Left cardiac atrium (tissue), 4 donors: Measurements from ENCODE around the gene TM4SF1. TPM values are rescaled to one million over a fixed set of nuclear protein-coding genes. Genes with fewer than 3 reads are reported as not detected.
"Not testable (repeated sequence)": the region's sequence is repeated elsewhere in the genome, so short reads cannot be mapped to it uniquely, and the experiment has no call there.

Experiments
- ATAC-seq, 2 donors: fragments of 200-7000 bp; cut with Tn5 transposase; one replicate each; pipeline ENCODE4 v1.9.1; 2020; ENCODE audit warnings: mild to moderate bottlenecking in 2 of 2, moderate library complexity in 2 of 2
- DNase-seq: peaks from one replicate; pipeline ENCODE4 v3.0.0-alpha.2; 2020
- intact Hi-C, 2 donors: fragments of 100-400 bp; cut with DNase I; formaldehyde crosslinking; loops; one replicate each; pipeline versions ENCODE4 v1.14.1 to v1.15.1; 2022 to 2023
- total RNA-seq, 2 donors: library from RNA; stranded (reverse); fragmentation: NEBNext Ultra II Directional; extraction: Animal tissue kit (Norgen Biotek cat#: 25700); gene quantifications; one replicate each; pipeline ENCODE4 v1.2.1, GENCODE V29; 2021
- donor health status: DM: no; HTN: yes; CAD: no.
- donor health status: DM: no; HTN: yes; CAD: no; lungs with severe emphysema.
- donor health status: DM: yes; HTN: yes; CAD: no.
- donor health status: Dilated cardiomyopathy.

TM4SF1 gene
- total RNA-seq, 2 donors from 2014 or later, result 125 to 194 TPM

DNA sequence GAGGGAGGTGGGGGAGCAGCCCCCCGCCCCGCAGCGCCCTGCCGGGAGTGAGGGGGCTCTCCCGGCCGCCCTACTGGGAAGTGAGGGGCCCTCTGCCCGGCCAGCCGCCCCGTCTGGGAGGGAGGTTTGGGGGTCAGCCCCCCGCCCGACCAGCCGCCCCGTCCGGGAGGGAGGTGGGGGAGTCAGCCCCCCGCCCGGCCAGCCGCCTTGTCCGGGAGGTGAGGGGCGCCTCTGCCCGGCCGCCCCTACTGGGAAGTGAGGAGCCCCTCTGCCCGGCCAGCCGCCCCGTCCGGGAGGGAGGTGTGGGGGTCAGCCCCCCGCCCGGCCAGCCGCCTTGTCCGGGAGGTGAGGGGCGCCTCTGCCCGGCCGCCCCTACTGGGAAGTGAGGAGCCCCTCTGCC, 2.8 kb upstream of the TM4SF1 start:
- ATAC-seq, DNase-seq, intact Hi-C loops: not testable (repeated sequence)

DNA sequence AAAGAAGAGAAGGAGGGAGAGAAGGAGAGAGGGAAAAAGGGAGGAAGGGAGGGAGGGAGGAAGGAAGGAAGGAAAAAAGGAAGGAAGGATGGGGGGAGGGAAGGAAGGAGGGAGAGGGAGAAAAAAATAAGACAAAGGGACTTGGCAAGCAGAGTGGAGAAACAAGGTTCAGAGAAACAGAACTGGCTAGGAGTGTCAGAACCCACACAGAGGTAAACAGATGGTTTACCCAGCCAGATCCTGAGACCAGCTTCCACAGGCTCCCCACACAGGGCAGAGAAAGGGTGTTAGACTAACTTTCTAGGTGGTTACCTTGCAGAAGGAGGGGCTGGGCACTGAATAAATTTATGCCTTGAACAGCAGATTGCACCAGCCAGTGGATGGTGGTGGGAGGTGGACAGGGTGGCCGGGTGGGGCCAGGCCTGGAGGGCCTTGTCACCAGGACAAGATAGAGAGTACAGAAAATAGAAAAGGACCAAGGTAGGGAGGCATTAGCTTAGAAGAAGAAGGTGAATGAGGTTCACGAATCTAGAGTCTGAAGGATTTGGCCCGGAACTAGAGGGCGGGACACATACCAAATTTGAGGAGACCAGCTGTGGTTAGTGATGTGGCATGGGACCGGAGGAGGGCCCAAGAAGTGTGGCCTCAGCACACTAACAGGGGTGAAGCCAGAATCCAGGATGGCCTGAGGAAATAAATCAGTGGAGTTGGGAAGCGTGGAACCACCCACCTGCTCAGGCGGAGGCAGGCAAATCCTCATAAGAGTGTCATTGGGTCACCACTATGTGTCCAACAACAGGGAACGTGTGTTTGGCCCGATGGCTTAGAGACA, 1.2 kb upstream of the TM4SF1 start:
- ATAC-seq (no peak), DNase-seq (no peak)
- intact Hi-C loops, result no loop called here

DNA sequence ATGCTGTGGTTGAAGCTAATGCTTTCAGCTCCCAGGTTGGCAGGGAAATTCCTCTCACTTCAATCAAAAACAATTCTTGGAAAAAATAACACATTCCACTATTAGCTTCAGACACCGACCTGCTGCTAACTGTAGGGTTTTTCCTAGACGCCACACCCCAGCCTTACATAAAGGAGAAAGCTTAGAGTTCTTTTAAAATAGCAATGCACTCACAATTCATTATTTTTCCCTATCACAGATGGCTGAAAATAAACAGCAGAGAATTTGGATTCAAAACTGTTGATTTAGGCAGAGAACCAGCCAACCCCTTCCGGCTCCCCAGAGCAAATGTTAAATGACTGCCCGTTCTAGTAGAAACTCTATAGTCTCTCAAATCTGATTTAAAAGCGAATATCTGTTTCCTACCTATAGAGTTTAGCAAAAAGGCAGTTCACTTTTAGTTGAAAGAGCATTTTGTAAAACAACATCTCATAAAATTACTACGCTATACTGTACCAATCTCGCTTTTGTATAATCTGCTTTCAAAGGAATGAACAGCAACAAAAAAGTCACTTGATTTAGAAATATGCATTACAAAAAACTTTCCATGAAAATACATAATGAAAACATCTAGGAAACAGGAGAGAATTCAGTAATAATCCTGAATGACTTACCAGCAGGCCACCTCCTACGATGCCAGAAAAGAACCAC, 586 bp downstream of the TM4SF1 start:
- intact Hi-C loops, result no loop called here
- DNase-seq (no peak), ATAC-seq (peak; percentile 18 to 38)

DNA sequence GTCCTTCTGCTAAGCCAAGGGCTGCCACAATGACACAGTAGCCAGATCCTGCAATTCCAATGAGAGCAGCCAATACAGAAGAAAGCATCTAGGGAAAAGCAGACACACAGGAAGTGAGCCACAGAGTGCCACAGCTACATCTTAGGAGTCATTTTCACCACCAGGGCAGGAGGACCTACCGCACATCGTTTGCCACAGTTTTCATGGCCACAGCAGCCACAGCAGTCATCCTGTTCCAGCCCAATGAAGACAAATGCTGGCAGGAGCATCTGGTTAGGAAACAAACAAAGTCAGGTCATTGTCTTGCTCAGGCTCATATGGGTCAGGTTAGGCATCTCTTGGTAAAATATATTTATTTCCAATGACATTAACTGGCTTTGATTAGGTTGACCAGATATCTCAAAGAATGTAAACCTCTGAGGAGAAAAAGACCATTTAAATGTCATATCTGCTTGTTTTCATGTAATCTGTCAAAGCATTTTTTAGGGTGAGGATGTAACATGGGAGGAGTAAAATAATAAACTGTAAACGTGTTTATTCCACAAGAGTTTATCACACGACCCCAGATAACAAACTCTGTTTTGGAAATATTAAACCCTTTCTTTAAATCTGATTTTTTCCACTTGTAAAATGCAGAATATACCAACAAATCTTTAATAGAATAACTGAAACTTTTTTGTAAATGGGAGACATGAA, 1.8 kb downstream of the TM4SF1 start:
- intact Hi-C loops, result no loop called here
- no peak for DNase-seq
- no peak for ATAC-seq

DNA sequence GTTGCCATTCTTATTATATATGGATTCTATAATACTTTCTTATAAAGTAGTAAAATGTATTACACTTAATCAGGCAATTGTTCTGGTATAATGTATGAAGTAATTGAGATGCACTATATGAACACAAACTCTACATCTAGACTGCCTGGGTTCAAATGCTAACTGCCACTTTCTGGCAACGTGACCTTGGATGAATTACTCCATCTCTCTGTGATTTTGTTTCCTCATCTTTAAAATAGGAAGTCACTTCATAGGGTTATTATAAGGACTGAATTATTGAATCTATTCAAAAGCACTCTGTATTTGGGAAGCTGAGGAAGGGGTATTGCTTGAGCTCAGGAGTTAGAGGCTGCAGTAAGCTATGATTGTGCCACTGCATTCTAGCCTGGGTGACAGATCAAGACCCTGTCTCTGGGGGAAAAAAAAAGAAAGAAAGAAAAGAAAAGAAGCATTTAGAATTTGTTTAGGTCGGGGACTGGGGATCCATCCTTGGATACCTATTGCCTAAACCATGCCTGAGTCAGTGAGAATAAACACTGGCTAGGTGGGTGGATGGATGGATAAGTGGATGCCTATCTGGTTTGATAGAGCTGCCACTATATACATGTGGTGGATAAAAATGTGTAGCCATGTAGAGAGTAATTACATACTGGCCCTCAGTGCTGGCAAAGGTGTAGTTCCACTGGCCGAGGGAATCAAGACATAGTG, 2.5 kb downstream of the TM4SF1 start:
- intact Hi-C loops, result no loop called here
- DNase-seq (no peak), ATAC-seq (no peak)

DNA sequence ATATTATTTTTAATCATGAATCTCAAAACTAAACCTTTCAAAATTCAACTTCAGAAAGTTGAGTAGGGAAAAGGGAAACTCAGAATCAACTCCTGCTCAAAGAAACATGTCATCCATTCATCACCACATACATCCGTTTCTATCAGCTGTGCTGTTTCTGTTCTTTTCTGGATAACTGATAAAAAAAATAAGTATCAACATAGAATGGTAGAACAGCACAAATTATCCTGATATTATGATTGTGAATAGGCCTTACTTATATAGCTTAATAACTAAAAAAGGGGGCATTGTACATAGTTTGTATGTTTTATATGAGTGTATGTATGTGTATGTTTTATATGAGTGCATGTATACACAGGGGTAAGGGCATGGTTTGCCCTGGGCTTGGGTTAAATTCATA, 3.1 kb downstream of the TM4SF1 start:
- DNase-seq (no peak), ATAC-seq (no peak)
- intact Hi-C loops, result no loop called here

DNA sequence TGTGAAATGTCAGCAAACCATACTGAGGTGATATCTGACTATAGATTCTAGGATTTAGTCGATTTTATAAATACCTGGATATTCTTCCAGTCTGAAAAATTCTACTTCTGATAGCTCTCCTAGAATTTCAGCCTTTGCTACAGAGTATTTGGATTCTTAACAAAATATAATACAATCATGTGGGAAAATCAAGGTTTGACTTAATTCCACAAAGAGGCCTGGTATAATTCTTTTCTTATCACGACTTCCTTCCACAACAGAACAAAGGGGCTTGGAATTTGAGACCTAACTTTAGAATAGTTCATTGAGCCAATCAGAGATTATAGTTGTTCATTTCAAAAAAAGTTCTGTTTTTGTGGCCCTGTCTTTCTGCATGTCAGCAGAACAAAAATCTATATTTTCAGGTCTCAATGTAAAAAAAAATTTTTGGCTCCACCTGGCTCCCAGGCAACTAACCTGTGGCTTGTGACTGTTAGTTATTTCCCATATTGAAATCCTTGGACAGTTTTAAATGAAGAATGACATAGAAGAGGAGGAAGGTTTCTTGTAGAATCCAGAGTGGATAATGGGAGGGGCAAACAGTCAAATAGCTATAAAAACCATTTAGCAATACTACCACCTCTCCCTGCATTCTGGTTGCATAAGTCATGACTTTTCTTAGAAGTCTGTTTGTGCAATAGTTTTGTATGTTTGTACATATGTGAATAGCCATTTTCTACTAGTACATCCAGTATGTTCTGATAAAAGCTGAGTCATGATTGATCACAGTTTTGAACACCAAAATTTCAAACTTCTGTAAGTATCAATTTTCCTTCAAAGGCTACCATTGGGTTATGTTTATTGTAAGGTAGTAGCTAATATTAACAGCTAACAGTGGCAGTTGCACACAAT, 4.0 kb downstream of the TM4SF1 start:
- ATAC-seq (no peak), DNase-seq (no peak)
- intact Hi-C loops, result no loop called here

DNA sequence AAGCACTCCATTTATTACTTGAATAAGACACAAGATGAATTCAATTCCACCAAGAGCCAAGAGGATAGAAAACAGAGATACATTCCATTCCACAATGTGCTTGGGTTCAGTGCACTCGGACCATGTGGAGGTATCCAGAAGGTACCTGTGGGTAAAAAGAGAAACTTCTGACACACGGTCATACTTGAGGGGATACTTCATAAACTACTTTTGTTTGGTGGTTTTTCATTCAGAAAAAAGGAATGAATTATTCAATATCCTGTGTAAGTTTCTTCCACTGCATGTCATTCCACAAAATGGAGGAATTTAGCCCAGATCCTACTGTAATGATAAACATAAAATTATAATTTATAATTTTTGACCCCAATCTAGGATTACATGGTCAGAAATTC, 5.7 kb downstream of the TM4SF1 start:
- no peak for ATAC-seq
- DNase-seq, result no peak
- intact Hi-C loops, result no loop called here

DNA sequence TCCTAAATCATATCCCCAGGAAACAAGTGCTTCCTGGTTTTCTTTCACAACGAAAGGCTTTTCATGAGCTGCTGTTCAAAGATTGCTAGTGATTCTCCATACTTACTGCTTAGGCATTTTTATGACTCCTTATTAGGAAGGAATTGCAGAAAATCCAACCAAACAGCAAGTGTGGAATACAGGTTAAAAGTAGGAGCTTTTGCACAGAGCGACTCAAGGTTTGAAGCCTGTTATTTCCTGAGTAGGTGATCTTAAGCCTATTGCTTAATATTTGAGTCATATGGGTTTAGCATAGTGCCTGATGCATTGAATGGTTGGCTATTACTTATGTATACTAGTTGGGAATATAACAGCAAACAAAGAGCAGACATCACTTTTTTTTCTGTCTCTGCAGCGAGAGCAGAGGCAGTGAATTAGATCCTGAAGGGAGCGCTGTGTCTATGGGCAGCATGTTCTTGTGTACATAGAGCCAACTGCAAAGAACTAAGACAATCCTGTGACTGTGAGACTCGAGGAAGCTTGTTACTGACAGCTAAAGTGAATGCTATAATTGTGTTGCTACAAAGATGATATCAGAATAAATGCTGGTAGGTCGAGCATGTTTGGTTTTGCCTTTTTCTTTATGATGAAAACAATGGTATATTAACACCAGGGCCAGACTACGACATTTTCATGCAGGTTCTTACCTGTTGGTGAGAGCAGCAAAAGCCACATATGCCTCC, 6.3 kb downstream of the TM4SF1 start:
- no peak for ATAC-seq
- intact Hi-C loops, result no loop called here

DNA sequence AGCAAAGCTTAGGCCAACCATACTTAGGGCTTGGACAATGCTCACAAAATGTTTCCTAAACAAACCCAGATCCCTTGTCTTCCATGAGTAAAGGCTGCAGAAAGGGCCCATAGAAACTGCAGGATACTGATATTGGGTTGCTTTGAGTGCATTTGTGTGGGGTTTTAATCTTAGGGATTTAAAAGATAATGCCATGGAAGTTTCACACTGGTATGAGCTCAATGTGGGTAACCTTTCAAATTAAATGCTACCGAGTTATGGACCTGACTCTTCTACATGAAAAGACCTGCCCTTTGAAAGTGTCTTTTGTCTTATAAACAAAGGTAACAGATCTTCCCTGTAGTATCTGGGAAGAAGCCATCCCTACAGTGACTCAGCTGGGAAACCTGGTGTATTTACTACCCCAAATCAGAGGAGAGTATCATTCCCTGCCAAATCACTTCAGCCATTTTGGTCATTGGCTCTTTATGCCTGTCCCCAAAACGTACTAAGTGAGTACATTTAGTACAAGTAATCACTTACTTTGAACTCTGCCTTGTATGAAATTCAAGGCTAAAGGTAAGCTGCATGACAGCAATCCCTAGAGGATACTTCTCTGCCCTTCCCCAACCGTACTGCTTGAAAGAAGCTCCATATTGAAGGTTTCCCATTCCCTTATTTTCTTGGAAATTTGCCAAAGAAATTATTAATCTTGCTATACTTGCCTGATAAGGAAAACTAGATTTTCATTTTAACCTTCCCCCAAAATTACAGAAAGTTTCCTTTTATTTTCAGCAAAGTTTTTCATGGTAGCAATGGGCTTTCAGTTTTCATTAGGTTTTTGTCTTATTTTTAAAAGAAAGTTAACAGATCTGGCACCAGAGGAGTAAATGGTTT, 7.2 kb downstream of the TM4SF1 start:
- ATAC-seq (no peak), DNase-seq (no peak)
- intact Hi-C loops, result no loop called here

More for the DNA sequence above, 6.3 kb downstream of the TM4SF1 start:
- DNase-seq, result no peak

DNA sequence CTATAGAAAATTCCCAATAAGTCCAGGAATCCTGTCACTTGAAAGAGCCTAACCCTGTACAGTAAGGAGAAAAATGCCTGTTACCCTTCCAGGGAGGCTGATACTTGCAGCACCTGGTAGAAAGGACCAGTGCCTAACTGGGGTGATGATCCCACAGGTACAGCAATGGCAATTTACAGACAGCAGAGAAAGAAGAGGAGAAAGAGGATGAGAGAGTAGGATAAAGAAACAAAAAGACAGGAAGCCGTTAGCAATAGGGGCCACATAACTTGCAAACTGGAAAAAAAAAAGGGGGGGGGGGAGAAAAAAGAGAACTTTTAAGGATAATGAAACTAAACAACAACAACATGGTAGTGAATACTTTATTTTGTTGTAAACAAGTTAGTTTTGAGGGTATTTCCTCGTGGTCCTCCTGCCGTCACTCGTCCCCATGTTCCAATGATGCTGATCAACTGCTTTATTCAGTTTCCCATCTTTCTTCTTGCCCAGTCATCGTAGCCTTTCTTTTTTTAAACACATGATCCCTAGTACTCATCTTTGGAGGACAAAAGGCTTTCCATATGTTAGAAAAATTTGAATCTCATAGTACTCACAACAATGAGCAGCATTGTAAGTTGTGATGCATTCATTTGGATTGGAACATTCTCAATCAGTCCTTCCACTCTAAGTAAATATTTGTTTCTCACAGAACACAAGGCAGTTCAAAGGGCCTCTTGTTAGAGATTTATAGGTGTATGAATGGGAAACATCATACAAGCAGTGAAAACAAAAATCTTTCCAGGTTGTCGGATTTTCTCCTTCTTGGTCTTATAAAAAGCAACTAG, 8.6 kb downstream of the TM4SF1 start:
- ATAC-seq, result peak in 1 of 2 donors; percentile 0
- no peak for DNase-seq
- intact Hi-C loops, result no loop called here

DNA sequence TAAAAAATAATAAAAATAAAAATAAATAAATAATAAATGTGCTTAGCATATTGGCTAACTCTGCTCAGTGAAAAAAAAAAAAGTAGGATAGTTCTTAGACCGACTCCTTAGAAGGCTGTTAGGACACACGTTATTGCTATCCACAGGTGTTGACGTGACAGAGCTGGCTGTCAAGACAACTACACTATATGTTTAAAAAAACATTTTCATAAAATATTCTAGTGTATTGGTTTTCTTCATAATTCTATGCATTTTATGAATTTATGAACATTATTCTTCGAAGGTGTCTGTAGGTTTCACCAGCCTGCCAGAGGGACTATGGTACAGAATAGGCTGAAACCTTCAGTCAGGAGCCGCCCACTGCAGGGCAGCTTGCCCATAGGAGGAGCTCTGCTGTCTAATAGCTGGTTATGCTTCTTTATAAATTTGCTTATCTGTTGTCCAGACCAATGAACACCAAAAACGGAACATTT, 9.2 kb downstream of the TM4SF1 start:
- ATAC-seq (peak in 1 of 2 donors; percentile 11), DNase-seq (peak; percentile 35)
- intact Hi-C loops, result no loop called here

DNA sequence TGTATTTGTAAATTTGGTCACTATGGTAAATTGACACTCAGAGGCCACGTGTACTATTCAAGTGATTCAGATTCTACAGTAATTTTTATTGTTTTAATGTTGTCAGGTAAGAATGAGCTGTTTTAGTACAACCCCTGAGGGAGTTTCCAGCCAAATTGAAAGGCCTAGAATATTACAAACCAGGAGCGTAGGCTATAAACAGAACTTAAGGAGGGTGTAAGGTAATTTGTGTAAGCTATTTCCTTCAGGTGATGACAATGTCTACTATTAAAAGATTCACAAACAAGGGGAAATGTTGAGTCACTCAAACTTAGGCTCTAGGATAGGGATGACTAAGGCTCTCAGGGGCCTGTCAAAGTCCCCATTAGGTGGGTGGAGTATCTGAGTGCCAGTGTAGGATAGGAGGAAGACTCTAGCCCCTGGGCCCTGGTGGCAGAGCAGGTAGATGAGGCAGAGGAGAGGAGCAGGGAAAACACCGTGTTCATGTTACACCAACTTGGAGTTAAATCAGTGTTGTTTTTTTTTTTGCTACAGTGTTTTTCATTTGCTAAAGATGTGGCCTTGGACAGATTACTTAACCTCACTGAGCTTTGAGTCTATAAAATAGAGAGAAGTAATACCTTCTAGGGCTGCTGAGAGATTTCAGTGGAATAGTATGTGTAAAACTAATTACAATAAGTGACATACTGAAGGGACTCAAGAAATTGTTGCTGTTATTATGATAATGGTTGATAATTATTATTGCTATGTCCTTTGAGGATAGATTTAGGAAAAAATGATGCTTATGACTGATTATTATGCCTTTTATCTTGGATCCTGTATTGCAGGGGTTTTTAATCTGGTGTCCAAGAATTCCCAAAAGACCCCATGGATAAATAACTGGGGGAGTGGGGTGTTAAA, 10.3 kb downstream of the TM4SF1 start:
- intact Hi-C loops, result no loop called here

DNA sequence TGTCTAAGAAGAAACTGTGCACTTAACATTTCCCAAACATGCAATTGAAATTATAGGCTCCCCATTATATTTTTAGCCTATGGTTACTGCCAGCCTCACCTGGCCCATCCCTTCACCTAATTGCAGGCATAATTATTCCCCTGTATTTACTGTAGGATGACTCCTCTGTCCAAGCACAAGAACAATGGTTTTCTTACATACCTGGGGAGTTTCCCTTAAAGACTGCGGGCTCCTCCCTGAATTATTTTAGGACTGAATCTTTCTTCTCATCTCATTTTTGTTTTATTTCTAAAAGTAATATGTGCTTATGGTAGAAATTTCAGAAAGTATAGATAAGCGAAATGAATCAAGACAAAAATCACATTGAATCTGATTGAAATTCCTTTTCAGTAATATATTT, 11.4 kb downstream of the TM4SF1 start:
- intact Hi-C loops, result no loop called here
- DNase-seq, result no peak
- ATAC-seq, result no peak

More for the DNA sequence above, 10.3 kb downstream of the TM4SF1 start:
- no peak for DNase-seq
- peak; percentile 38 to 70 for ATAC-seq

DNA sequence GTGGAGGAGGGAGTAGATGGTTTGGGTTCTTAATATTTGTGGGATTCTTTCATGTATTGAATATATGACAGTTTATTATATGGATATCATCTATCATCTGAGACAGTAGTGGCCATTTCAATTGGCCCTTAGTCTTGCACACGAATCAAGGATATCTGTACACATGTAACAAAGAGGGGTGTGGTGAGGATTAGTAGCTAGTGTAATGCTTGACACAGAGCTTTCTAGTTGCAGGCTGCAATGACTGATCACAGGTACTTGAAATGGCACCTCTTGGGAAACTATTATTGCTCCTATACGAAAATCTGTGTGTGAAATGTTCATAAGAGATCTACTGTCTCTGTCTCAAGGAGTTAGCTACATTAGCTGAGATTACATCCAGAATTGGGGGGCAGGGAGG, 12.8 kb downstream of the TM4SF1 start:
- no peak for DNase-seq
- intact Hi-C loops, result no loop called here
- ATAC-seq, result no peak
